NCI-H69 (cell line): ENCODE data around the gene SKAP1.
A peak's percentile ranks its signal among the peaks of the same experiment; 100 is the strongest.
"Not testable (repeated sequence)": the region's sequence is repeated elsewhere in the genome, so short reads cannot be mapped to it uniquely, and the experiment has no call there.

Source experiments
- DNase-seq: peaks from one replicate; lab custom pipeline; 2025; lab: John Stamatoyannopoulos, UW

The SKAP1 gene

GRCh38 chr17:48282303-48282702, 147.7 kb downstream of the SKAP1 start:
- DNase-seq = no peak

DNA sequence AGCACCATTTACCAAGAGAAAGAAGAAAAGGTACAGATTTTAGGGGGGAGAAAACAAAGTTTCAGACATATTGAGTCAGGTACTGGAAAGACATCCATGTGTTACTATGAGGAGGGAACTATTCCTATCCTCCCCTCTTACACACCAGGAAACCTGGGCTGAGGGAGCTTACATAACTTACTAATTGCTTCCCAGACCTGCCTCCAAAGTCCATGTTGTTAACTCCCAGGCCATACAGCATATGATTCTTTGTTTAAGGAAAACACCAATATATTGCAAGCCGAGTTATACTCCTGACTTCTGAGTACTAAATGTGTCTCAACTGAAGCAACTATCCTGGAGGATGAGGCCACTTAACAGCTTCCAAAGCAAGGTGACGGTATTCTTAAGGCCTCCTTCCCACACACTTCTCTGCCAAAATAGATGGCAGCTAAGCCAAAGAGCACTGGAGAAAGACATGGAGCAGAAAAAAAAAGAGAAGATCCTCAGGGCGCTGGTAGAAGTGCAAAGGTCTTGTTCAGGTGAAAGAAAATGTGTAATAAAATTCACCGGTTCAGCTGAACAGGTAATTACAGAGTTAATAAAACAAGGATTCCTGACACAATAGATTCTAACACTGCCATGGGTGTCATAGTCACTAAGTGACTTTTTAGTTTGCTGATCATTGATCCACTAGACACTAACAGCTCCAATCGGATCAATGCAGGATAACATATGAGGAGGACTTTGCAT, 151.1 kb downstream of the SKAP1 start:
- no peak for DNase-seq

DNA sequence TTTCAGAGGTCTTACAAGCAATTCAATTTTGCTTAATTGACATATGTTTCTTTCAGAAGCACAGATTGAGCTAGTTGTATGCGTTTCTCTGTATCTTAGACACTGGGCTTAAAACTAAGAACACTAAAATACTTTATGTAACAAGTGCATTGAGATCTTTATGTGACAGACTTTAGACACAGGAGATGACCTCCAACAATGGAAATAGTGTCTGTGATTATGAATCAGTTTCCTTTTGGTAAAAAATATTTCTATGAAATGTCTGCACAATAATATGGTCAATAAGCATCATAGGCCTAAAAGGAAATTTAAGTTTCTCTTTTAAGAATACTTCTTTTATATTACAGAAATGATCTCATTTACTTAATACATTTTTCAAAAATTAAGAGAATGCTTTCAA, 153.2 kb downstream of the SKAP1 start:
- DNase-seq = no peak

GRCh38 chr17:48270899-48271298, 159.1 kb downstream of the SKAP1 start:
- DNase-seq = peak; percentile 73

- no peak for DNase-seq
Observed at GRCh38 chr17:48269209-48269608, 160.8 kb downstream of the SKAP1 start.

- DNase-seq = peak; percentile 34
Observed at GRCh38 chr17:48263731-48264035, 166.3 kb downstream of the SKAP1 start.

DNA sequence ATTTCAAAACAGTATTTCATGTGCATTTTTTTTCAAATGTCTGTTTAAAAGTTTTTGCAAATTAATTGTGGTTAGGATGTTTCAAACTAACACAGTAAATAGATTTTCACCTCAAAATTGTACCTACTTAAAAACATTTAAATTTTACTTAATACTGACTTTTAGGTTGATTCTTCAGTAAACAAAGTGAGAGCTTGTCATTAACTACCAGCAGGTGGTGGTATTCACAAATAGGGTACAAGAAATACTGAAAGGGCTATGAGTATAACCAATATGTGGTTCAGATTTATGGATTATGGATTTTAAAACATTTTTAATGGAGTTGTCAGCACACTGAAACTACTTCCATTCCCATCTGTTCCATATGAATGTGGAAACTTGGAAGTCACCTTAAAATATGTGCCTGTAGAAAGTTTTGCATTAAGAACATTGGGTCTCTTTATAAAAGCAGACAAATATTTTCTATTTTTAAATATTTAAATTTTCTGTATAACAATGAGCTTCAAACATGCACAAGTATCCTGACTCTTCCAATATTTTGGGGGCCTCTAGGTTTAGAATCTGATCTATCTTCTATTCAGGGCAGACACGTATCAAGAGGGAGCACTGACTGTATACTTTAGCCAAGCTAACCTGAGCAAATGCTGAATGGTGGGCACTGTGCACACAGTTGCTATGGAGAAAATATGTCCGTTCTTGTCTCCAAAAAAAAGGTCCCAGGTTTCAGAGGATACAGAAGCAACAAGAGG, 166.9 kb downstream of the SKAP1 start:
- DNase-seq = peak; percentile 68

DNA sequence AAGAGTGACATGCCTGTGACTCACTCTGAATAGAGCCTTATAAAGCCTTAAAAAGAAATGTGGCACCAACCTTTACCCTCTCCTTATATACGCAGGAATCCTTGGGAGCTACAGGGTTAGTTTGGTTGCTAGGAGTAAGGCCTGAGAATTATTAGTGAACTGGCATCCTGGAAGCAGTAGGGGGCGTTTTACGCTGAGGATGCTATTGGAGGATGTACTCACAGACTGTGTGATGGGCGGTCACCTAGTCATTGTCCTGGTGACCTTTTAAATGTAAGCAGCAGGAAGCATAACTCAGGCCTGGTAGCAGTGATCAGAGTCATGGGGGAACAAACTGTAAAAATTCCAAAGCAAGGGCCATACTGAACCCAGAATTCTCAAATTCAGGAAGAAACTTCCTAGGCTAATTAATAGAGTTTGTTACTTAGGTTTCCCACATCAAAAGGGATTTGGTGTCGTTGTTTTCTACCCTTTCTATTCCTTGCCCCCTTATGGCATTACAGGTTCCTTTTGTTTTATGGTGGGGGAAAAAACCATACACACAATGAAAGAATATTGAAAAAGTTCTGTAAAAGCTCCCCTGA, 168.6 kb downstream of the SKAP1 start:
- peak; percentile 90 for DNase-seq

DNA sequence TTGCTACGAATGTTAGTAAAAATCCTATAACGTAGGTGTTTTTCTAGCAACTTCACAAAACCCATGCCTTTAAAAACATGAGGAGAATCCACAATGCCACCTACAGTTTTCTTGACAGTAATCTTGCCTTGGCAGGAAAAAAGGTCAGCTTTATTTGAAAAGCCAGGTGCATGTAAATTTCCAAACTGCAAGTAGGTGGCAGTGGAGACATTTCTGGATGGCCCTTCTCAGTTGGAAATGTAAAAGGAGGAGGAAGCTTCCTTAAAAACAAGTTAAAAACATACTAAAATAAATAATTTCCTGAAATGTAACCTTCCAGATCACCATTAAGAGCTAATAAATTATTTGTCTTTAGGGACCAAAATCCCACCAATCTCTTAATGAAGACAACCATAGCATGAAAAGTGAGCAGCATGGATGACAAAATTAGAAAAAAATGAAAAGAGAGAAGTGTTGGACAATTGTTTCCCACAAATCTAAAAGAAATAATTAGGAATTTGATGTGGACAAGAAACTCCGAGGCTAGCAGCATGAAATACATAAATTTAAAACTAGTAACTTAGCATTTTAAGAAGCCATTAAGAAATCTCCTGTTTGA, 170.2 kb downstream of the SKAP1 start:
- DNase-seq = peak; percentile 91

DNA sequence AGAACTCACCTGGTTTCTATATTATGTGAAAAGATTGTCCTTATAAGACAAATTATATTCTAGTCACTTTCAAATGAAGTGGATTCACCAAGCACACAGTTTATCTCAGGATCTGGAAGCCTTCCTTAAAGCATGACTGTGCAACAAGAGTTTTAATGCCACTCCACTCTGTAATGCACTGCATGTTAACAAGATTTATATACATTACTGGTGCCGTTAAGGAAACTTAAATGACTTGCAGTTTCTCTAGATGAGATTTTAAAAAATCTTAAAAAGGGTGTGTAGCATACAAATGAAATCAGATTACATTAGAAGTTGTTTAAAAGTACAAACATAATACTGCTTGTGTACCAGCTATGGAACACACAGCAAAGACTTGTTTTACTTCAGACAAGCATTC, 171.7 kb downstream of the SKAP1 start:
- DNase-seq = peak; percentile 32

GRCh38 chr17:48255759-48256158, 174.3 kb downstream of the SKAP1 start:
- no peak for DNase-seq

DNA sequence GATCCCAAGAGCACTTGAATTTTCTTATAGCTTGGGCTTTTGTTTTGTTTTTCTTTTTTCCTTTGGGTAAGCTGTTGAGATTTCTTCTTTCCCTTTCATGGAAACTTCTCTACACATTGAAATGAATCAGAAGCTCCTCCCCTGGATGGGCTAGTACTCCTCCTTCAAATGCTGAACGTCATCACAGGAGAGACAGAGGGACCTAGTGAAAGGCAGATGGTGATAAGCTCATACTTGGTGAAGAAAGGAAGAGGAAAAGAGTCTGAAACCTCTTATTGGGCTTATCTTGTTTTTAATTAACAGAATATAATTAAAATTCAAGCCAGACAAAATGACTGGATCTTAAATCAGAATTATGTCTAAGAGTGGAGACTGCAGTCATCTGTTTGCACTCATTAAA, 175.1 kb downstream of the SKAP1 start:
- peak; percentile 64 for DNase-seq

DNA sequence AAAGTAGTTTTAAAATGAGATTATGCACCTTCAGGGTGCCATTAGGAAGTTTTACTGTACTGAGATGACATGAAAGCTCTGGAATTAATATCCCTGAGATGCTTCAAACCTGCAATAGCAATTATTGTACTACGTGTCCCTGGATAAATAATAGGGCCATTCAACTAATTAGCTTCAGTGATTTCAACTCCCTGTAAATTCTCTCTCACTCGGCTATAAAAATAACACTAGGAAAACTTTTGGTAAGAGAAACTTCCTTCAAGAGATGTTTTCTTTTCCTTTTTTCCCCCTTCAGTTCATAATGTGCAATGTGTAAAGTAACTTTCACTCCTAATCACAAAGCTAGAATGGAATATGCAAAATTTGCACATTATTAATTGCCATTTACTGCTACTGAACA, 176.0 kb downstream of the SKAP1 start:
- DNase-seq = no peak

GRCh38 chr17:48251950-48252349, 178.1 kb downstream of the SKAP1 start:
- no peak for DNase-seq

DNA sequence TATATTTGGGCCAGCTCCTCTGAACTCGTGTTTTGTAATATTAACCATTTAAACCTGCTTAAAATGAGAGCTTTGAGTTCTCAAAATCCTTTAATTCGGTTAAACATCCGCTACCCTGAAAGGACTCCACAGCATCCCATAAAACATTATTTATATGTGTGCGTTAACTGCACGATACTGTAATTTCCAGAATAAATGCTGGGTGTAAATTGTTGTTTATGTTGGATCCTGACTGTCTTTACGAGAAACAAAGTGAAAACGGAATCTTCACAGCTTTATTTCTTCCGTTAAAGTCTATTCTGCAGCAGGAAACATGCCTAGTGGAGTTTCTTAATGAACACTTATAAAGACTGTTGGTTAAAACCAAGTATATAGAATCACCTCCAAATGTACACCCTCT, 179.1 kb downstream of the SKAP1 start:
- peak; percentile 40 for DNase-seq

GRCh38 chr17:48250059-48250458, 180.0 kb downstream of the SKAP1 start:
- not testable (repeated sequence) for DNase-seq

DNA sequence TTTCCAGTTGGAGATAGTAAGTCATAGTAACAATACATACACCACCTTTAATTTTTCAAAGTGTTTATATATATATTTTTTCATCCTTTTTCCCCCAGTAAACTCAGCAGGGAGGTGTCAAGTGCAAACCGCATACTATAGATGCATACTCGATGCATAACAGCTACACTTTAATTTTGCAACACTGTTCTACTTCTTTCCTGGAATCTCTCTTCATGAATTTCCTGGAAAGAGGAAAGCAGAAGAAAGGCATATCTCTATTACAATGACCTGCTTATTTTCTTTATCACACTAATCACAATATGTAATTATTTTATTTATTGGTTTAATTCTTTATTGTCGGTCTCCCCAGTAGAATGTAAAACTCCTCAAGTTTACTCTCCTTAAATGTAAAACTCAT, 182.4 kb downstream of the SKAP1 start:
- DNase-seq = no peak

- DNase-seq = no peak
Observed at GRCh38 chr17:48247038-48247437, 183.0 kb downstream of the SKAP1 start.

DNA sequence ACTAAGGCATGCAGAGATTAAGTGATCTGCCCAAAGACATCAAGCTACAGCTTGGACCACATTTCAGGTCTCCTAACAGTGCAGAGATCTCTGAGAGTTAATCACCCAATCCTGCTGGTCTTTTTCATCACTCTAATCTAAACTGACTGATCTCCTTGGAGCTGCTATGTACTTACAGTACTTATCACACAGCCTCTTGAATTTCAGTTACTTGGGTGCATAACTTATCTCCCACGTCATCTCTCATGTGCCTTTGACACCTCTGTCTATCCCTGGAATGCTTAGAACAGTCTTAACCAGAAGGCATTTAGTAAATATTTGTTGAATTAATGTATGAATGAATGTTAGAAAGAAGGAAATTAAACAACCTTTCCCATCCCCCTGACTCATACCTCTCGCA, 183.4 kb downstream of the SKAP1 start:
- no peak for DNase-seq

GRCh38 chr17:48245465-48246033, 184.5 kb downstream of the SKAP1 start:
- DNase-seq = not testable (repeated sequence)

DNA sequence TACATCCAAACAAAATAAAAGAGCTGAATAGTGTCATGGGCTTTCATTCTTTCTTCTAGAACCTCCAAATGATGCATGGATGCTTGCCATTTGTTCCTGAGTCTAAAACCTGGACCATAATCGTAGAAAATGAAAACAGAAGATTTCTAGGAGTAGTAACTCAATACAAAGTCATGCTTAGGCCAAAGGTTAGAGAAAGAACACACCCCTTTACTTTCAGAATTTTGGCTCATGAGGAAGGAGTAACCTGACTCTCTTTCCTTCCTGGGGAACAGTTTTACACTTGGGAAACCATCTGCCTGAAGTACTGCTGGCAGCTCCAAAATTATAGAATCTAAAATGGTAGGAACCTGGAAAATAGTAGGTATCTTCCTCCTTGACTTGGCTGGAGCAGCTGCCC, 185.2 kb downstream of the SKAP1 start:
- peak; percentile 68 for DNase-seq

DNA sequence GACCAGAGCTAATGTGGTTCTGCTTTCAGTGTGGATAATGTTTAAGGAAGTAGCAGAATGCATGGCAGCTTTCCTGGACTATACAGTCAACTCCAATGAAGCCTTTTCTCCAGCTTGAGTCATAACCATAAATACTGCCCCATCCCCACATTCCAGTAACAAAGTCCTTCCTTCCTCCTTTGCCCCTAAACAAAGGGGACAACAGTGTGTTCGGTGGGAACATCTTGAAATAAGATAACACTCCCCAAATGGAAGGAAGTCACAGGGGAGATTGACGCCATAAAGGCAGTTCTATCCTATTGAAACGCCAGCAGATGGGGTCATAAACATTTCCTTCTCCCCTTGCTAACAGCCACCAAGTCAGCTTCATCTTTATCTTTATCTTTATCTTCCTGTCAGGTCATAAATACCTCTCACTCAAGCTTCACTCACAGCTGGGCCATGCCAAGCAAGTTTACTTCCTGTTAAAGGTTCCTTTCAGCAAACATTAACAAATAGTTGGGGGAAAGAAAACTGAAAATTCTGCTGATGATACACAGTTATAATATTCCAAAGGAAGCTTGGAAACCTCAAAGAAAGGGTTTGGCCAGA, 185.8 kb downstream of the SKAP1 start:
- peak; percentile 65 for DNase-seq
